HEK293 (cell line): Measurements from ENCODE around the gene DCLK1.

Source experiments
- CTCF ChIA-PET: fragments of 350-600 bp; formaldehyde crosslinking; extraction: SDS; loops from one replicate; lab custom pipeline; 2021; ENCODE audit warnings: antibody characterized with exemption; lab: Yijun Ruan, JAX
- POLR2A ChIA-PET: fragments of 300-600 bp; formaldehyde crosslinking; extraction: SDS; loops from one replicate; lab custom pipeline; 2020; ENCODE audit warnings: antibody characterized with exemption, inconsistent platforms; lab: Yijun Ruan, JAX
- H3K27ac ChIP-seq: fragments of 200-500 bp; sonication (Bioruptor generic); 2 replicates; pipeline ENCODE4 v1.5.1; 2014; ENCODE audit warnings: low read depth, low read length, control low read depth, inconsistent platforms; ENCODE audit errors: extremely low read depth
- H3K36me3 ChIP-seq, 2 experiments: fragments of 200-500 bp in 1 of 2; sonication (Bioruptor generic) in 1 of 2; 1 replicate in 1 of 2; 2 replicates in 1 of 2; pipeline ENCODE4 v1.5.1; 2014 to 2017; ENCODE audit warnings: inconsistent platforms in 2 of 2, low read length in 2 of 2; ENCODE audit not compliant: control insufficient read depth in 2 of 2, insufficient read depth in 1 of 2
- H3K4me1 ChIP-seq: fragments of 200-500 bp; sonication (Bioruptor generic); 2 replicates; pipeline ENCODE4 v1.5.1; 2014; ENCODE audit warnings: mild to moderate bottlenecking, low read length, inconsistent platforms; ENCODE audit not compliant: control insufficient read depth, insufficient read depth
- H3K4me3 ChIP-seq: 2 replicates; pipeline ENCODE4 v1.5.1; 2011; ENCODE audit warnings: low read depth, mild to moderate bottlenecking, control low read depth, low read length, moderate library complexity
- H3K9me3 ChIP-seq: fragments of 200-500 bp; sonication (Bioruptor generic); 2 replicates; pipeline ENCODE4 v1.5.1; 2014; ENCODE audit warnings: low read depth, low read length, inconsistent platforms; ENCODE audit not compliant: control insufficient read depth, insufficient read depth
- FEZF1 ChIP-seq: fragments of 450-650 bp; formaldehyde crosslinking; IDR thresholded peaks from 2 replicates; pipeline ENCODE4 v1.5.1; 2016; ENCODE audit warnings: missing biosample characterization, missing genetic modification characterization
- HIC1 ChIP-seq: fragments of 450-650 bp; formaldehyde crosslinking; IDR thresholded peaks from 2 replicates; pipeline ENCODE4 v1.5.1; 2016; ENCODE audit warnings: missing biosample characterization, missing genetic modification characterization
- KLF16 ChIP-seq: fragments of 450-650 bp; formaldehyde crosslinking; IDR thresholded peaks from 2 replicates; pipeline ENCODE4 v1.5.1; 2017; ENCODE audit warnings: missing biosample characterization, missing genetic modification characterization
- KLF9 ChIP-seq: fragments of 450-650 bp; formaldehyde crosslinking; IDR thresholded peaks from 2 replicates; pipeline ENCODE4 v1.5.1; 2016; ENCODE audit warnings: missing biosample characterization, missing genetic modification characterization, low read depth
- MZF1 ChIP-seq: fragments of 450-650 bp; formaldehyde crosslinking; IDR thresholded peaks from 2 replicates; pipeline ENCODE4 v1.5.1; 2017; ENCODE audit warnings: missing biosample characterization, missing genetic modification characterization, borderline replicate concordance
- OSR2 ChIP-seq: fragments of 450-650 bp; formaldehyde crosslinking; IDR thresholded peaks from 2 replicates; pipeline ENCODE4 v1.5.1; 2016; ENCODE audit warnings: missing biosample characterization, missing genetic modification characterization
- RBAK ChIP-seq: fragments of 450-650 bp; formaldehyde crosslinking; IDR thresholded peaks from 2 replicates; pipeline ENCODE4 v1.5.1; 2016; ENCODE audit warnings: missing biosample characterization, missing genetic modification characterization
- TSHZ1 ChIP-seq: fragments of 450-650 bp; formaldehyde crosslinking; IDR thresholded peaks from 2 replicates; pipeline ENCODE4 v1.5.1; 2016; ENCODE audit warnings: missing biosample characterization, missing genetic modification characterization, borderline replicate concordance
- WT1 ChIP-seq: fragments of 450-650 bp; formaldehyde crosslinking; IDR thresholded peaks from 2 replicates; pipeline ENCODE4 v1.5.1; 2016; ENCODE audit warnings: missing biosample characterization, missing genetic modification characterization
- ZBTB17 ChIP-seq: fragments of 450-650 bp; formaldehyde crosslinking; IDR thresholded peaks from 2 replicates; pipeline ENCODE4 v1.5.1; 2016; ENCODE audit warnings: missing biosample characterization, missing genetic modification characterization
- ZBTB21 ChIP-seq: fragments of 450-650 bp; formaldehyde crosslinking; IDR thresholded peaks from 2 replicates; pipeline ENCODE4 v1.5.1; 2017; ENCODE audit warnings: missing biosample characterization, missing genetic modification characterization
- ZBTB44 ChIP-seq: fragments of 450-650 bp; IDR thresholded peaks from 2 replicates; pipeline ENCODE4 v1.5.1; 2018; ENCODE audit warnings: missing biosample characterization, mild to moderate bottlenecking, missing genetic modification characterization
- ZNF24 ChIP-seq: fragments of 450-650 bp; formaldehyde crosslinking; IDR thresholded peaks from 2 replicates; pipeline ENCODE4 v1.5.1; 2016; ENCODE audit warnings: missing biosample characterization, missing genetic modification characterization
- ZNF341 ChIP-seq: fragments of 450-650 bp; formaldehyde crosslinking; IDR thresholded peaks from 2 replicates; pipeline ENCODE4; 2016; ENCODE audit warnings: low read depth, missing biosample characterization, missing genetic modification characterization
- ZNF350 ChIP-seq: fragments of 450-650 bp; formaldehyde crosslinking; IDR thresholded peaks from 2 replicates; pipeline ENCODE4 v1.5.0; 2017; ENCODE audit warnings: missing biosample characterization, mild to moderate bottlenecking, missing genetic modification characterization
- ZNF366 ChIP-seq: fragments of 450-650 bp; formaldehyde crosslinking; conservative IDR thresholded peaks from 2 replicates; pipeline ENCODE4 v1.5.1; 2016; ENCODE audit warnings: missing biosample characterization, missing genetic modification characterization
- ZNF394 ChIP-seq: fragments of 450-650 bp; formaldehyde crosslinking; IDR thresholded peaks from 2 replicates; pipeline ENCODE4 v1.5.1; 2016; ENCODE audit warnings: missing biosample characterization, missing genetic modification characterization, mild to moderate bottlenecking, moderate library complexity, borderline replicate concordance
- ZNF549 ChIP-seq: fragments of 450-650 bp; IDR thresholded peaks from 2 replicates; pipeline ENCODE4 v1.5.1; 2018; ENCODE audit warnings: missing biosample characterization, missing genetic modification characterization, mild to moderate bottlenecking, inconsistent platforms, moderate library complexity
- ZNF561 ChIP-seq: fragments of 450-650 bp; IDR thresholded peaks from 2 replicates; pipeline ENCODE4 v1.5.1; 2018; ENCODE audit warnings: missing biosample characterization, missing genetic modification characterization, borderline replicate concordance
- ZNF596 ChIP-seq: fragments of 450-650 bp; IDR thresholded peaks from 2 replicates; pipeline ENCODE4 v1.5.0; 2018; ENCODE audit warnings: missing biosample characterization, mild to moderate bottlenecking, missing genetic modification characterization, moderate library complexity
- ZNF658 ChIP-seq: fragments of 450-650 bp; formaldehyde crosslinking; IDR thresholded peaks from 2 replicates; pipeline ENCODE4; 2016; ENCODE audit warnings: missing biosample characterization, missing genetic modification characterization
- ZNF664 ChIP-seq: fragments of 450-650 bp; formaldehyde crosslinking; IDR thresholded peaks from 2 replicates; pipeline ENCODE4 v1.5.1; 2016; ENCODE audit warnings: missing biosample characterization, missing genetic modification characterization
- ZNF677 ChIP-seq: fragments of 450-650 bp; IDR thresholded peaks from 2 replicates; pipeline ENCODE4 v1.5.0; 2018; ENCODE audit warnings: missing biosample characterization, mild to moderate bottlenecking, missing genetic modification characterization, moderate library complexity
- ZNF692 ChIP-seq: fragments of 450-650 bp; formaldehyde crosslinking; IDR thresholded peaks from 2 replicates; pipeline ENCODE4 v1.5.1; 2016; ENCODE audit warnings: missing biosample characterization, missing genetic modification characterization
- TF ChIP-seq, protein P1 (sequence below): fragments of 450-650 bp; formaldehyde crosslinking; optimal IDR thresholded peaks from 2 replicates; pipeline ENCODE3; 2016; ENCODE audit warnings: missing biosample characterization, mild to moderate bottlenecking, missing genetic modification characterization
- TF ChIP-seq, protein P2 (sequence below): fragments of 450-650 bp; formaldehyde crosslinking; IDR thresholded peaks from 2 replicates; pipeline ENCODE4 v1.5.0; 2017; ENCODE audit warnings: missing biosample characterization, missing genetic modification characterization, borderline replicate concordance

Gene DCLK1

DNA sequence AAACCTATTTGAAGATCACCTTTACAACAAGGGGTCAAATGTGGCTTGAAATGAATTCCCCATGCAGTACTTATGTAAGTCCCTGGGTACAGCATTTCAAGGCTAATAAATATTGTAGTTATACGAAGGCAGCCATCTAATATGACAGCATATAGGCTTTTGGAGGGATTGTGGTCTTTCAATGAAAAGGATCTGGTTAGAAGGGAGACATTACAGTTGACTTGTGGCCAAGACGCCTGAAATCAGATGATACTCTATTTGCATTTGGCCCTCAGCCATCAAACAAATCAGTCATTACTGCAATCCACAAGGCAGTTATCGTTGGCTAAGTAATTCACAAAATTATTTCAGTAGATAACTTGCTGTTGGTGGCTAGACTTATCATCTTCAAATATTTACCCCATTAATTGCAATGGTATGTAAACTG, 242.7 kb downstream of the DCLK1 start:
- peaks cover 20% of the 10 kb centered on the region for H3K4me1 ChIP-seq
- ChIA-PET CTCF (no interaction called here), POLR2A (no interaction called here)
- no peaks in the 10 kb centered on the region for H3K9me3 ChIP-seq
- no peak overlapping the region for H3K4me3 ChIP-seq
- H3K27ac ChIP-seq, result no peak overlapping the region
- H3K36me3 ChIP-seq, result no peaks in the 10 kb centered on the region
- TF ChIP-seq KLF9 (tag by site-specific recombination), result no peak
- TF ChIP-seq ZBTB17 (tag by site-specific recombination), result peak; percentile 50
- 0 out of 2 replicates have a peak, but pooled peaks have one; percentile 65 for TF ChIP-seq ZBTB44 (tag by site-specific recombination)
- TF ChIP-seq, protein P1, sequence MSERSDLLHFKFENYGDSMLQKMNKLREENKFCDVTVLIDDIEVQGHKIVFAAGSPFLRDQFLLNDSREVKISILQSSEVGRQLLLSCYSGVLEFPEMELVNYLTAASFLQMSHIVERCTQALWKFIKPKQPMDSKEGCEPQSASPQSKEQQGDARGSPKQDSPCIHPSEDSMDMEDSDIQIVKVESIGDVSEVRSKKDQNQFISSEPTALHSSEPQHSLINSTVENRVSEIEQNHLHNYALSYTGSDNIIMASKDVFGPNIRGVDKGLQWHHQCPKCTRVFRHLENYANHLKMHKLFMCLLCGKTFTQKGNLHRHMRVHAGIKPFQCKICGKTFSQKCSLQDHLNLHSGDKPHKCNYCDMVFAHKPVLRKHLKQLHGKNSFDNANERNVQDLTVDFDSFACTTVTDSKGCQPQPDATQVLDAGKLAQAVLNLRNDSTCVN, result no peak
- 0 out of 2 replicates have a peak, but pooled peaks have one; percentile 16 for TF ChIP-seq MZF1 (tag by site-specific recombination)
- peak; percentile 61; the same call in 1 of the 2 replicates for TF ChIP-seq WT1
- no peak for TF ChIP-seq ZBTB21 (tag by site-specific recombination)
- no peak for TF ChIP-seq ZNF664 (tag by site-specific recombination)
- 0 out of 2 replicates have a peak, but pooled peaks have one; percentile 21 for TF ChIP-seq ZNF596 (tag by site-specific recombination)
- peak; percentile 74 for TF ChIP-seq OSR2
- no peak for TF ChIP-seq TSHZ1
- TF ChIP-seq ZNF658, result no peak
- TF ChIP-seq ZNF561 (tag by site-specific recombination), result 0 out of 2 replicates have a peak, but pooled peaks have one; percentile 63
- no peak for TF ChIP-seq ZNF341 (tag by site-specific recombination)
- TF ChIP-seq, protein P2, sequence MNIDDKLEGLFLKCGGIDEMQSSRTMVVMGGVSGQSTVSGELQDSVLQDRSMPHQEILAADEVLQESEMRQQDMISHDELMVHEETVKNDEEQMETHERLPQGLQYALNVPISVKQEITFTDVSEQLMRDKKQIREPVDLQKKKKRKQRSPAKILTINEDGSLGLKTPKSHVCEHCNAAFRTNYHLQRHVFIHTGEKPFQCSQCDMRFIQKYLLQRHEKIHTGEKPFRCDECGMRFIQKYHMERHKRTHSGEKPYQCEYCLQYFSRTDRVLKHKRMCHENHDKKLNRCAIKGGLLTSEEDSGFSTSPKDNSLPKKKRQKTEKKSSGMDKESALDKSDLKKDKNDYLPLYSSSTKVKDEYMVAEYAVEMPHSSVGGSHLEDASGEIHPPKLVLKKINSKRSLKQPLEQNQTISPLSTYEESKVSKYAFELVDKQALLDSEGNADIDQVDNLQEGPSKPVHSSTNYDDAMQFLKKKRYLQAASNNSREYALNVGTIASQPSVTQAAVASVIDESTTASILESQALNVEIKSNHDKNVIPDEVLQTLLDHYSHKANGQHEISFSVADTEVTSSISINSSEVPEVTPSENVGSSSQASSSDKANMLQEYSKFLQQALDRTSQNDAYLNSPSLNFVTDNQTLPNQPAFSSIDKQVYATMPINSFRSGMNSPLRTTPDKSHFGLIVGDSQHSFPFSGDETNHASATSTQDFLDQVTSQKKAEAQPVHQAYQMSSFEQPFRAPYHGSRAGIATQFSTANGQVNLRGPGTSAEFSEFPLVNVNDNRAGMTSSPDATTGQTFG (tag by site-specific recombination), result no peak
- TF ChIP-seq RBAK (tag by site-specific recombination), result no peak
- TF ChIP-seq HIC1 (tag by site-specific recombination), result peak; percentile 66
- TF ChIP-seq ZNF549 (tag by site-specific recombination), result no peak
- TF ChIP-seq KLF16 (tag by site-specific recombination), result no peak
- TF ChIP-seq ZNF394 (tag by site-specific recombination), result no peak; the same call in 1 of the 2 replicates
- TF ChIP-seq ZNF677 (tag by site-specific recombination), result no peak
- peak; percentile 86 for TF ChIP-seq ZNF366
- TF ChIP-seq ZNF692 (tag by site-specific recombination), result no peak
- TF ChIP-seq FEZF1 (tag by site-specific recombination), result peak; percentile 73
- TF ChIP-seq ZNF24 (tag by site-specific recombination), result no peak
- TF ChIP-seq ZNF350 (tag by site-specific recombination), result no peak
